ENCODE results near the gene BRD4.
"Not testable (repeated sequence)": the region's sequence is repeated elsewhere in the genome, so short reads cannot be mapped to it uniquely, and the experiment has no call there.

BRD4 gene

DNA sequence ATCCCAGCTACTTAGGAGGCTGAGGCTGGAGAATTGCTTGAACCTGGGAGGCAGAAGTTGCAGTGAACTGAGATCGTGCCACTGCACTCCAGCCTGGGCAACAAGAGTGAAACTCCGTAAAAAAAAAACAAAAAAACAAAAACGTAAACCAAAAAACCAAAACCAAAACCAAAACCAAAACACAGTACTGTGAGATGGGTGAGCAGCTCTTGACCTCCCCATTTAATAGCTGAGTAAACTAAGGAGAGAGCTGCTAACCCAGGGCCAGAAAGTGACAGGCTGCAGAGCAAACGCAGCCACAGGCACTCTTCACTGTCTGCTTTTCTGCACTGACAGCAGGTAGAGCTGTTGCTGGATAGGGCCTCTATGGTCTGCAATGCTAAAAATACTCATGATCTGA, 27.7 kb upstream of the BRD4 start:
- not testable (repeated sequence) for DNase-seq (ENCODE audit: low spot score)

DNA sequence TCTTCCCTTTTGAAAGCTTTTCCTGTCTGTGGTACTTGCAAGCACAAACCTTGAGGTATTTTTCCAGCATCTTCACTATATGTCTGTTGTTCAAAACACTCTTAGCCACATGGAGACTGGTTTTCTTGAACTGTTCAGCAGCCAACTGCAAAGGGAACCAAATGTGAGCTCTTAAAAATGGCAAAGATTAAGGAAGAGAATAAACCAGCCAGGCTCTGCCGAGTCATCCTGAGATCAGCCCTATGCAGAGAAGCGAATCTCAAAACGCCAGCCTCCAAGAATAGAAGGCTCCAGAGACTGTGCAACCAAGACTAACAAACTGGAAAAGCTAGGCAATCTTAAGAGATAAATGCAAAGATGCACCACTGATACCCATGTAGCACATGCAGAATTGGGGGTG, 26.6 kb upstream of the BRD4 start:
- DNase-seq (ENCODE audit: low spot score): no peak

DNA sequence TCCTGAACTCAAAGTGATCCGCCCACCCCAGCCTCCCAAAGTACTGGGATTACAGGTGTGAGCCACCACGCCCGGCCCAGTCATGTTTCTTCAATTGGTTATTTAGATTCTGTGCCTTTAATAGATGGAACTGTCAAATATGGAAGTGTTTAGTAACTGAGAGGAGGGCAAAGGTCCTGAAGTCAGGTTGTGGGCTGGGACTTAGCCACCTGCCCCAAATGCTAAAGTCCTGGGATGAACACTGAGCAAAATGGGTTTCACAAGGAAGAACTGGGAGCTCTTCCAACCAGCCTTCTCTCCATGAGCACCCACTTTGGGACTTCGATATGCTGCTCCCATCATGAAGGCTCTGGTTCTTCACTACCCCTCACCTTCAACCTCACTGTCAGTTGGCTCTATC, 25.6 kb upstream of the BRD4 start:
- DNase-seq (ENCODE audit: low spot score): no peak

DNA sequence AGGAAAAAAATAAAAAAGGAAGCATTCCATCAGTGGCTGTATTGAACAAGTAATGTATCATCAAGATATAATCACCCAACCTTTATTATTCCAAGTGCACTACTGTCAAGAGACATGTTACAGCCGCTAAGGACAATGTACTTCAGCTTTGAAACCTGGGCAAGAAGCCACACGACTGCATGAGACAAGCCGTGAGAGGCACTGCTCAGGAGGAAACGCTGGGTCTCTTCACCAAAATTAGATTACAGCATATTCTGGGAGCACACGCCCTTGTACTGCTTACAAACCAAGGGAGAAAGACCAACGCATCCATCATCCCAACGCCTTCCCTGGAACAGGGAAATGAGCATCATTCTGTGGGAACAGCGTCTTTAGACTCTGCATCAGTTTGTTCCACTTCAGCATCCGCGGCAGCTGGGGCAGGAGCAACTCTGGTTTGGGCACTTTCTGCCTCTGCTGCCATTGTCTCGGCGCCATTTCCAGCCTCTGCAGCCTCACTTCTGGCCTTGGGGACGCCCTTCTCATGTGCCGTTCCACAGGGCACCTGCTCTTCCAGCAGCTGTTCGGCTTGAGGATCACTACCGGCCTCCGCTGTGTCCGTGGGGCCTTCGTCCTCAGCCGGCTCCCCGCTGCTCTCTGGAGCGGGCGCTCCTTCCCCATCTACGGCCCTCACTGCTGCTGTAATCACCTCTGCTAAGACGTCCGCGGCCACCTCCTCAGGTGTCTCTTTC, 22.4 kb upstream of the BRD4 start:
- no peak for DNase-seq (ENCODE audit: low spot score)

DNA sequence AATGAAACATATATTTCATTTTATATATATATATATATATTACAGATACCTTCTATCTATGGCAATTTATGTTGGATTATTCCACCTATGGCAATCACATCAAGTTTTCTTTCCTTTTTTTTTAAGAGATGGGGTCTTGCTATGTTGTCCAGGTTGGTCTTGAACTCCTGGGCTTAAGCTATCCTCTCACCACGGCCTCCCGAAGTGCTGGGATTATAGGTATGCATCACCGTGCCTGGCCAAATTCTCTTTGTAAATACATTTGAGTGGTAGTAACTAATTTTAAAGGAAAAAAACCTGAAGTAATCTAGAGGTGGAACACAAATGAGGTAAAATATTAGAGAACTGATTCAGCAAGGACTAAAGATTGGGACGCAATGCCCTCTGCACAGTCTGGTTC, 21.6 kb upstream of the BRD4 start:
- no peak for DNase-seq (ENCODE audit: low spot score)

DNA sequence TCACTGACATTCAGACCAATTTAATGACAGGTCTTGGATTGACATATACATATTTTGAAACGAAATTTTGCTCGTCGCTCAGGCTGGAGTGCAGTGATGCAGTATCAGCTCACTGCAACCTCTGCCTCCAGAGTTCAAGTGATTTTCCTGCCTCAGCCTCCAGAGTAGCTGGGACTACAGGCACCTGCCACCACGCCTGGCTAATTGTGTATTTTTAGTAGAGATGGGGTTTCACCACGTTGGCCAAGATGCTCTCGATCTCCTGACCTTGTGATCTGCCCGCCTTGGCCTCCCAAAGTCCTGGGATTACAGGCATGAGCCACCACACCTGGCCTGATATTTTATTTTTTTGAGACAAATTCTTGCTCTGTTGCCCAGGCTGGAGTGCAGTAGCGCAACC, 20.2 kb upstream of the BRD4 start:
- not testable (repeated sequence) for DNase-seq (ENCODE audit: low spot score)

DNA sequence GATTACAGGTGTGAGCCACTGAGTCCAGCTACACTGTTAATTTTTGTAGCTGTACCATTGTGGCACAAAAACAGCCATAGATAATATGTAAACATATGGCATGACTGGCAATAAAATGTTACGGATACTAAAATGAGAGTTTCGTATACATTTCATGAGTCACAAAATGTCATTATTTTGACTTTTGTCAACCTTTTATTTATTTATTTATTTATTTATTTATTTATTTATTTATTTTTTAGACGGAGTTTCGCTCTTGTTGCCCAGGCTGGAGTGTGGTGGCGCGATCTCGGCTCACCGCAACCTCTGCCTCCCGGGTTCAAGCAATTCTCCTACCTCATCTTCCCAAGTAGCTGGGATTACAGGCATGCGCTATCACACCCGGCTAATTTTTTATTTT, 9.0 kb upstream of the BRD4 start:
- DNase-seq (ENCODE audit: low spot score): not testable (repeated sequence)

DNA sequence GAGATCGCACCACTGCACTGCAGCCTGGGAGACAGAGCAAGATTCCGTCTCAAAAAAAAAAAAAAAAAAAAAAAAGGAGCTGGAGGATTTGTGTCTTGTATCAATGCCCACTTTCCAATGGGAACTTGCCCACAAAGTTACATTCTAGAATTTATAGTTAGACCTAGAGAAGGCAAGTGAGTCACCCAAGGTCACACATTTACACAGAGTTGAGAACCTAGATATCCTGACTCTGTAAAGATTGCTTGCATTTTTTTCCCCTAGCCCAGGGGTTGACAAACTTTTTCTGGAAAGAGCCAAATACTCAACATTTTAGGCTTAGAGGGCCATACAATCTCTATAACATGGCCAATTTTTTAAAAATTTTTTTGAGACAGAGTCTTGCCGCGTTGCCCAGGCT, 7.7 kb upstream of the BRD4 start:
- DNase-seq (ENCODE audit: low spot score): no peak

DNA sequence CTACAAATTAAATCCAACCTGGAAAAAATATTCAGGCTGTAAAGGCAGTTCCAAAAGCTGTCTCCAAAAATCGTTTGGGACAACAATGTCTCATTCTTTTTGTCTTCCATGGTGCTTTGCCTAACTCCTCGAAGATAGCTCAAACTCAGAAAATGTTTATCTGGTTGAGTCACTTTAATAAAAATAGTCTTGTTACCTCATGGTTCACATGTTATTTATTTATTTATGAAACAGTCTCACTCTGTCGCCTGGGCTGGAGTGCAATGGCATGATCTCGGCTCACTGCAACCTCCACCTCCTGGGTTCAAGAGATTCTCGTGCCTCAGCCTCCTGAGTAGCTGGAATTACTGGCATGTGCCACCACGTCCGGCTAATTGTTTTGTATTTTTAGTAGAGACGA, 4.9 kb upstream of the BRD4 start:
- no peak for DNase-seq (ENCODE audit: low spot score)

DNA sequence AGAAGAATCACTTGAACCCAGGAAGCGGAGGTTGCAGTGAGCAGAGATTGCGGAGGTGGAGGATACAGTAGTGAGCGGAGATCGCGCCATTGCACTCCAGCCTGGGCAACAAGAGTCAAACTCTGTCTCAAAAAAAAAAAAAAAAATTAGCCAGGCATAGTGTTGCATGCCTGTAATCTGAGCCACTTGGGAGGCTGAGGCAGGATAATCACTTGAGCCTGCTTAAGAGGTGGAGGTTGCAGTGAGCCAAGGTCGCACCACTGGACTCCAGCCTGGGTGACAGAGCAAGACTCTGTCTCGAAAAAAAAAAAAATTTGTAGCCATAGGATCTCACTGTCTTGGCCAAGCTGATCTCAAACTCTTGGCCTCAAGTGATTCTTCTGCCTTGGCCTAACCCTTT, 3.7 kb upstream of the BRD4 start:
- DNase-seq (ENCODE audit: low spot score): not testable (repeated sequence)

DNA sequence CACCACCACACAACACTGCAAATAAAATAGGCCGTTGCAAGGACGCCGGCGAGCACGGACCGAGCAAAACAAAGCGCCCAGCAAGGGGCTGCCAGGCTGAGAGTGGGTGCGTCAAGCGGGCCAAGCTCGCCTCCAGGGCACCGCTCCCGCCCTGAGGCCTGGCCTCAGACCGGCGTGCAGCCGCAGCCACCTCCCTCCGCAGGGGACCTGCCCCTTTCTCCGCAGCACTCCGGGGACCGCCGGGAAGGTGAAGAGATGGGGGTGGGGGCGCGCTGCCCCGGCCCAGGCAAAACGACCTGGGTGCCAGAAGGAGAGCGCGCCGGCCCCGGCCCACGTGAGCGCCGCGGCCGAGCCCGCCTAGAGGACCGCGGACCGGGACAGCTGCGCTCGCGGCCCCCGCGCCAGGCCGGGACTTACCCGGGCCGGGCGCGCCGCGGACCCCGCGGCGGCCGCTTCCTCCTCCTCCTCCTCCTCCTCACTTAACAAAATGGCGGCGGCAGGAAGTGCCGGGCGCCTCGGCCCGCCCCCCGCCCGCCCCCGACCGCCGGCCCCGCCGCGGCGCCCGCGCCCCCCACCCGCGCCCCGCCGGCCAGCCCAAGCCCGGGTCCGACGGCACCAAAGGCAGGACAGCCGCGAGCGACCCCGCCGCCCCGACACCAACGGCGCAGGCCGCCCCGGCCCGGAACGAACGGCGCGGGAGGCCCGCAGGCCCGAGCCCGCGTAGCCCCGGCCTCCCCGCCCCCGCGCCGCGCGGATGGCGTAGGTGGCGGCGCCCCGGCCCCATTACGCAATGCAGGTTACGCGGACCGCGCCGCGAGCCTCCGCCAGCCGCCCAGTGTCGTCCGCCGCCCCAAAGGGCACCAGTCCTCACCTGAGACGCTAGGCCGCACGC, 674 bp downstream of the BRD4 start:
- DNase-seq (ENCODE audit: low spot score): no peak

DNA sequence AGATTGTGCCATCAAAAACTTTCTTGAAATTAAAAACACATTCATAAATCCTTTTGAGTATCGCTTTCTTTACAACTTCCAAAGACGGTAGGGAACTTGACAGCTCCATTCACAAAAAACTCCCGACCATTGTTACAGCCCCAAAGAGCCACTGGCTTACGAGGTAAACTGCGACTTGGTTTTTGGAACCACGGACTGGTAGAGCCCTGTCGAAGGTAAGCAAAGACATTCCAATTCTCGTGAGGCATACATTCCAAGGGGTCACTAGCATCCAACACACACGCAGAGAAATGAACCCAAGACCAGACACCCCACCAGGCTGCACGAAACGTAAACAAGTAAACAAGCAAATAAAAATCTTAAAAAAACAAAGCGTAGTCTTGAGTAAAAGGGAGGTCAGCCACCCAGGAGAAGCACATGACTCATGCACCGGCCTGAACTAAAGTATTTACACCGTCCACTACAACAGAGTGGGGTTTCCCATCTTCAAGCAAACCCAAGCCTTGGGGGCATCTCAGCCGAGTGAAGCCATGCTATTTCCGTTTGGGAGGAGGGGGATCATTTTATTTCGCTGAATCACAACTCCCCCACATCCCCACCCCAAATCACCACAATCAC, 1.4 kb downstream of the BRD4 start:
- DNase-seq (ENCODE audit: low spot score): no peak

DNA sequence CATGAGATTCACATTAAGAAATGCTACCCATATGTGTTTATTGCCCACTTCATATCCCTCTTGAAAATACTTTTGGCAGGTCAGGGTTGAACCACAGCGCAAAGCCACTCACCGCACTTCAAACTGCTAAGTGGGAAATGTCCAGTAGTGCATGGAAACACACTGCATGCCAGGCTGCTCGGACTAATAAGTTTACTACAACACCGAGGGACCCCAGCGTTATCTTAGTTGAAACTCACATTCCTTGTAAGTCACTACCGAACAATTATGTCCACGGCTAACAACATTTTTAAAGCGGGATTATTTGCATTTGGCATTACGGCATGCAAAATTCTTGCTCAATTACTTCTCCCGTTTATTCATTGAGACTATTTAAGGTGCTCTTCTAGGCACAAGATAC, 4.0 kb downstream of the BRD4 start:
- no peak for DNase-seq (ENCODE audit: low spot score)

DNA sequence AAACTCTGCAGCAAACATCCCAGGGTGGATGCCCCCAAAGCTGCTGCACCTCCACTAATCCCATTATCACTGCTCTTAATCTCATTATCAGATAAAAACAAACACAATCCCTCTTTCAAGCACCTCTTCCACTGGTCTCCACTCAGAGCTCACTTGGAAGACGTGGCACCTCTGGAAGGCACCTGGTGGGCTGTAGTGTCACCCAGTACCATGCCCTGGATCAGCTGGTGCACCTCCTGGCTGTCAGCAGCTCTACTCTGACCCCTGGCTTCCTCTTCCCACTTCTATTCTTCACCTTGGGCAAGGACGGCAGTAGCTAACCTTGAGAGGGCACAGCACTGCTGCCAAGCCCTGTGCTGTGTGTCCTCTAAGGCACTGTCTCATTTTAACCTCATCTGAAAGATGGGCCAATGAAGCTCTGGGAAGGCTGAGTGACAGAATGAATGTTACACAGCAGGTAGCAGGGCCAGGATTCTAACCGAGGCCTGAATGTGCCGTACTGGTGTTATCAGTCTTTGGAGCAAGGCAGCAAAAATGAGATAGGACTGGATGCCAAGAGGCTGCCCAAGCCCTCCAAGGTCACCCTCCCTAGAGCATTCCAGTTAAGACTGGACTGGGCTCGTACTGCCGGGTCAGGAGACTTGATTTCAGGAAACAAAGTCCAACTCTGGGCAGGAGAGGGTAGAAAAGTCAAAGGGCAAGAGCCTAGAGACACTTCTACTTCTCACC, 7.4 kb downstream of the BRD4 start:
- DNase-seq (ENCODE audit: low spot score): no peak

DNA sequence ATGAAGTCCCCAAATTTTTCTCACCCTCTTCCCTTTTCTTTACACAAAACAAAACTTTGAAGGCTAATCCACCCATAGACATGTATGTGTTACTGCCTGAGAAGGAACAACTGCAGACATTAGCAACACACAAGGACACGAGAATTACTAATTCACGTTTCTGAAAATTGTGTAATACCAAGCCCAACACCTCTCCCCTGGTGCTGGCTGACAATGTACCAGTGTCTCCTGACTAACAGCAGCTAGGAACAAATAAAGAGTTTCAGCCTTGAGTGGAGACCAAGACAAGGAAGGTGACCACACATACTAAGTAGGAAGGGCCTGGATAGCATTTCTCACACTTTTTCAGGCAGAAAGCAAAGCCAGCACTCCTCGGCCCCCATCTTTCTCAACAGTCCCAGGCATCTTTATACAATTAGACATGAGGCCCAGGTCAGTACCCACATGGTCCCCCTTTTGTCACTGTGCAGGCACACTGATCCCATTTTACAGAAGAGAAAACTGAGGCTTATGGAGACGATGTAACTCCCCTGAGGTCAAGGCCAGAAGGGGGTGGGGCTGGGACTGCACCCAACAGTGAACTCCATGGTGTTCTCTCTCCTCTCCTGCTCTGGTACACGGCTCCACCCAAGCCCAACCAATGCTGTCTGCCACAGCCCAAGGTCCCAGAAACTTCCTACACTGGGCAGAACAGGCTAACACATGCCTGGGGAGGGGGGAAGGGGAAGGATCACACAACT, 8.7 kb downstream of the BRD4 start:
- DNase-seq (ENCODE audit: low spot score): no peak

DNA sequence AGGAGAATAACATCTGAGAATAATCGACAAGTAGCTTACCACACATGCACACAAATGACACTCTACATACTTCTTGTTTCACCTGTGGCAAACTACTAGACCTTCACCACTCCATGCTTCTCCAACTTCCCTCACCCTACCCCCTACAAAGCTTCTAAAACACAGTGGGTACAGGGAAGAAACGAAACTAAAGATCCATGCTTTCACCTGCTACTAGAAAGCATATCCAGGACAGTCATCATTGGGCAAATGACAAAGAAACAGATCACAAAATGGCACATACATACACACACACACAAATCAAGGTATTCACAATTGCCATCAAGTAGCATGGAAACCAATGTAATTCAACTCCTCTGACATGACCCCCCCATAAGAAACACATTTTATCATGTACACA, 10.6 kb downstream of the BRD4 start:
- no peak for DNase-seq (ENCODE audit: low spot score)

DNA sequence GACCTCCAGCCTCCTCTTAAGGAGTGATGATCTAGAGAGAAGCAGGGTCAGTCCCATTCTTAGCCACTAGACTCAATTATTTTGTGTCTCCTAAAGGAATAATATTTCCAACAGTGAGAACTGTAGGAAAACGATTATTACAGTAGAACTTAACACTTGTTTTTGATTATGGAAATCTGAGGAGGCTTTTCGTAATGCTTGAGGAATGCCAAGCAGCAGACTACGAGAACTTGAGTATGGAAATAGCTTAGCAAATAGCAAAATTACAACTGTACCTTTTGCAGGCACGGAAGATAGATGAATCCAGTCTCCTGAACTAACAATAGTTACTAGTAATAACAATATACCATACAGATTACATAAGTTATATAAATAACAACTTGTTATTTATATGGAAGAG, 12.2 kb downstream of the BRD4 start:
- no peak for DNase-seq (ENCODE audit: low spot score)

DNA sequence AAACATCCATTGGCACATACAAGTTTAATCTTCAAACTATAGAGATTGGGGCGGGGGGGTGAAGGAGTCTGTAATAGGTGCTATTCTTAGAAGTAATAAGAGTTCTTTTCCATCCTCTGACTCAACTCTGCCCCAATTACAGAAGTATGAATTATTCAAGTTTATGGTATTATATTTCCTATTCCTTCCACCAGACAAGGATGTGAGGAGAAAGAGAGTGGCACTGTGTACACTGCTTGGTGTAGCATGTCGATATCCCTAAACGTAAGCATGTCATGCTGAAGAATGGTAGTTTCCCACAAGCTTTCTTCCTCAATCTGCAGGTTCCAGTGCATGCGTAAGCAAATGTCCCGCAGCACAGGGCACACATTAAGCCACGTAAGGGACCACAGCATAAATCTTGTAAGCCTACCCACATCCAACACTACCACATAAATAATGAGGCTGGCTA, 14.1 kb downstream of the BRD4 start:
- DNase-seq (ENCODE audit: low spot score): no peak

DNA sequence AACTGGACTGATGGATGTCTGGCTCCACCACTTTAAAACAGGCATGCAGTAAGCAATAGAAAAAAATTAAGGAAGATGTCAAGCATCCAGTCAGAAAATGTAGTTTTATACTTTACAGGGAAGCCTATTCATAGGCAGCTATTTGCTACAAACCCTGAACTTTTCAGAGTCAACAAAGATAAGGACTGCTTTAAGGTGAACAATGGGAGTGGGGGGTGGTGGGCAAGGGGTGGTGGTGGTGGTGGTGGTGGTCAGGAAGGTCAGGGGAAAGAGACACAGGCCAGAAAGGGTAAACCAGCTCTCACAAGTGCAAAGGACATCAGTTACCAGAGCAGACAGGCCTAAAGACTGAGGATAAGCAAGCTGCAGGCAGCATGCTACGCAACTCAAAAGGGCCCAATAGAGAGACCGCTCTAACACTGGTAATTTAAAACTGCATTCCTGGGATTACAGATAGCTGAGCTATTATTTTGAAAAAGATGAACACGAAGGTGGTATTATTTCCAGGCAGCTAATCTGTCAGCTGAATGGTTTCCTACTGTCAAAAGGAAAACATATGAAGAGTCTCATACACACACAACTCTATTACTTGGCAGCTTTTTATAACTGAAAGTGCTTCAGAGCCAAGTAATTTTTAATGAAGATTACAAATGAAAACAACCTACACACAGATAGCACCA, 14.8 kb downstream of the BRD4 start:
- DNase-seq (ENCODE audit: low spot score): no peak

DNA sequence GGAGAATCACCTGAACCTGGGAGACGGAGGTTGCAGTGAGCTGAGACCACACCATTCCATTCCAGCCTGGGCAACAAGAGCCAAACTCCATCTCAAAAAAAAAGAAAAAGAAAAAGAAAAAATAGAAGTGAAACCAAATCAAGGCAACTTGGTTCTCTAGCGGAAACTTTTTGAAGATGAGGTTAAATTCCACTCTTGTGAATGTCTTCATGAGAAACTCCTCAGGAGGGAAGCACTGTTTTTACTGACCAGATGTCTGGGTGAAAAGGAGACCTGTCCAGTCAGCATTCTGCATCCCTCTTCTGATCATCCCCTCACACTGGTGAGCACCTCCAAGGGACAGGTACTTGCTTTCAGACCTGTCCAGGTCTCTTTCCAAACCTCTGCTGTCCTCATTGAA, 15.8 kb downstream of the BRD4 start:
- no peak for DNase-seq (ENCODE audit: low spot score)

DNA sequence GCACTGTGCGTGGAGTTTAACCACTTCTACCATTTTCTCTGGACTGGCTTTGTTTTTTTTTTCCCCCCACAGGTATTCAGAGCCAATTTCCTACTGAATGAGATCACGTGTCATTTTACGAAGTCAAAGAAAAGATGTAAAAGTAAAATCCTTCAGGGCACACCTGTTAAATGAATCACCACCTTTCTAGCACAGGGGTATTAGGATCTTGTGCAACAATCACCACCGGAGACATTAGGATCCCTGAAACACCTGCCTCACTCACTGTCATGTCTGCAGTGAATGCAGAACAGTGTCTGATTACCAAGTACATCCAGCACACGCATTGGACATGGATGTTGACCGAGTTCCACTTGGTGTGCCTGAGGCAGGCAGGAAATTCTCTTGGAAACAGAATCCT, 17.2 kb downstream of the BRD4 start:
- DNase-seq (ENCODE audit: low spot score): no peak
